ENCODE measurements around the gene MYO7B.
A peak's percentile ranks its signal among the peaks of the same experiment; 100 is the strongest.

The MYO7B gene

GRCh38 chr2:127622561-127623387 is 87.3 kb downstream of the MYO7B start (continued):
- no peak for TF ChIP-seq TOX (CRISPR knock-in tag; IDR thresholded peaks at IDR 0.05; ENCODE audit: borderline replicate concordance)

GRCh38 chr2:127623388-127624319 is 88.2 kb downstream of the MYO7B start:
- TF ChIP-seq CREB5 (CRISPR knock-in tag; IDR thresholded peaks at IDR 0.05; ENCODE audit: low read depth): no peak
- no peak for TF ChIP-seq SNAI2 (CRISPR knock-in tag; IDR thresholded peaks at IDR 0.05)
- no peak for TF ChIP-seq GLIS3 (CRISPR knock-in tag; IDR thresholded peaks at IDR 0.05)
- TF ChIP-seq TOX (CRISPR knock-in tag; IDR thresholded peaks at IDR 0.05; ENCODE audit: borderline replicate concordance): no peak
- TF ChIP-seq ZFP3 (CRISPR knock-in tag; IDR thresholded peaks at IDR 0.05): no peak
- TF ChIP-seq ZFP30 (CRISPR knock-in tag; IDR thresholded peaks at IDR 0.05): no peak
- TF ChIP-seq ZC3H10 (CRISPR knock-in tag; IDR thresholded peaks at IDR 0.05): no peak
- no peak for TF ChIP-seq ZNF70 (CRISPR knock-in tag; IDR thresholded peaks at IDR 0.05)
- peak; percentile 70 for ATAC-seq

- ATAC-seq: no peak
- no peak for TF ChIP-seq PATZ1 (CRISPR knock-in tag; IDR thresholded peaks at IDR 0.05; ENCODE audit: borderline replicate concordance)
- no peak for TF ChIP-seq ESRRG (CRISPR knock-in tag; IDR thresholded peaks at IDR 0.05)
- TF ChIP-seq CSRNP3 (CRISPR knock-in tag; IDR thresholded peaks at IDR 0.05): no peak
- TF ChIP-seq PPARA (CRISPR knock-in tag; IDR thresholded peaks at IDR 0.05; ENCODE audit: borderline replicate concordance): no peak
- no peak for TF ChIP-seq CSDC2 (CRISPR knock-in tag; IDR thresholded peaks at IDR 0.05)
Measured at GRCh38 chr2:127624320-127624755, 88.9 kb downstream of the MYO7B start.

DNA sequence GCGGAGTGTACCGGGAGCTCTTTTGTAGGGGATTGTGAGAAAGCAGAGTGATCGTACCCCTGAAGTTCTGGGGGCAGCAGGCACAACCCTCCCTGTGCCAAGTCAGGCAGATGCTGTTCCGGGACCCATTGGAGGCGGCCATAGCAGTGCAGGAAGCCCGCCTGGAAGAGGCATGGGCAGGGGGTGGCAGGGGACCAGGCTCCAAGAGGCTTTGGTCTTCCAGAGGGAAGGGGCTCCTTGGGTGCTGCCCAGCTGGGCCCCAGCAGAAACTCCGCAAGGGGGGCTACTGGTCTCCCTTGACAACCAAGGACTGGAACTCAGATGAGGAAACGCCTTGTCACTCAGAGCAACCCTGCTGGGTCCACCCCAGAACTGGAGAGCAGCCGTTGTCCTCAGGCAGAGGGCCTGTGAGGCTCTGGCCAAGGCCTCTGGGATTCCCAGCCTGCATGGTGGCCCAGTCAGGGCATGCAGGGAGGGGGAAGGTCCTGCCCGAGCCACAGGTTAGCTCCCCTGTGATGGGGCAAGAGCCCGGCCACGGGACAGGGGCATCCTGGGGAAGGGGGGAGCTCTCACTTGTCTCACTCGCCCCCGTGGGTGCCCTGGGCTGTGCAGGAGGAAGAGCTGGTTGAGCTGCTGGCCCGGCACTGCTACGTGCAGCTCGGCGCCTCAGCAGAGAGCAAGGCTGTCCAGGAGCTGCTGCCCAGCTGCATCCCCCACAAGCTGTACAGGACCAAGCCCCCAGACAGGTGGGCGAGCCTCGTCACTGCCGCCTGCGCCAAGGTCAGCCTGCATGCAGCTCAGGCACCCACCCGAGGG is 89.5 kb downstream of the MYO7B start:
- no peak for TF ChIP-seq ZFP3 (CRISPR knock-in tag; IDR thresholded peaks at IDR 0.05)
- no peak for TF ChIP-seq ZNF565 (CRISPR knock-in tag; conservative IDR thresholded peaks at IDR 0.05; ENCODE audit: low read depth)
- TF ChIP-seq ZNF8 (CRISPR knock-in tag; IDR thresholded peaks at IDR 0.05): no peak
- no peak for TF ChIP-seq PPARA (CRISPR knock-in tag; IDR thresholded peaks at IDR 0.05; ENCODE audit: borderline replicate concordance)
- no peak for TF ChIP-seq OSR1 (CRISPR knock-in tag; IDR thresholded peaks at IDR 0.05)
- no peak for TF ChIP-seq ARNTL (CRISPR knock-in tag; IDR thresholded peaks at IDR 0.05; ENCODE audit: borderline replicate concordance, low read depth)
- TF ChIP-seq ZFP30 (CRISPR knock-in tag; IDR thresholded peaks at IDR 0.05): no peak
- TF ChIP-seq TSHZ2 (CRISPR knock-in tag; IDR thresholded peaks at IDR 0.05): no peak
- TF ChIP-seq, protein P1, sequence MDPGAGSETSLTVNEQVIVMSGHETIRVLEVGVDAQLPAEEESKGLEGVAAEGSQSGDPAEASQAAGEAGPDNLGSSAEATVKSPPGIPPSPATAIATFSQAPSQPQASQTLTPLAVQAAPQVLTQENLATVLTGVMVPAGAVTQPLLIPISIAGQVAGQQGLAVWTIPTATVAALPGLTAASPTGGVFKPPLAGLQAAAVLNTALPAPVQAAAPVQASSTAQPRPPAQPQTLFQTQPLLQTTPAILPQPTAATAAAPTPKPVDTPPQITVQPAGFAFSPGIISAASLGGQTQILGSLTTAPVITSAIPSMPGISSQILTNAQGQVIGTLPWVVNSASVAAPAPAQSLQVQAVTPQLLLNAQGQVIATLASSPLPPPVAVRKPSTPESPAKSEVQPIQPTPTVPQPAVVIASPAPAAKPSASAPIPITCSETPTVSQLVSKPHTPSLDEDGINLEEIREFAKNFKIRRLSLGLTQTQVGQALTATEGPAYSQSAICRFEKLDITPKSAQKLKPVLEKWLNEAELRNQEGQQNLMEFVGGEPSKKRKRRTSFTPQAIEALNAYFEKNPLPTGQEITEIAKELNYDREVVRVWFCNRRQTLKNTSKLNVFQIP (CRISPR knock-in tag; IDR thresholded peaks at IDR 0.05; ENCODE audit: borderline replicate concordance, low read depth): no peak
- no peak for TF ChIP-seq TOX (CRISPR knock-in tag; IDR thresholded peaks at IDR 0.05; ENCODE audit: borderline replicate concordance)
- no peak for TF ChIP-seq PATZ1 (CRISPR knock-in tag; IDR thresholded peaks at IDR 0.05; ENCODE audit: borderline replicate concordance)
- no peak for TF ChIP-seq SNAI2 (CRISPR knock-in tag; IDR thresholded peaks at IDR 0.05)
- ATAC-seq: no peak

Measured in SK-N-SH treated with all-trans-retinoic acid at 6 μM for 48 hours (cell line).